ENCODE results near the gene CPXM1. TPM values are rescaled to one million over a fixed set of nuclear protein-coding genes. Genes with fewer than 3 reads are reported as not detected.
A peak's percentile ranks its signal among the peaks of the same experiment; 100 is the strongest.
"Not testable (repeated sequence)": the region's sequence is repeated elsewhere in the genome, so short reads cannot be mapped to it uniquely, and the experiment has no call there.

Gene CPXM1
- total RNA-seq, 1 experiment from 2014 or later, result 105 TPM

DNA sequence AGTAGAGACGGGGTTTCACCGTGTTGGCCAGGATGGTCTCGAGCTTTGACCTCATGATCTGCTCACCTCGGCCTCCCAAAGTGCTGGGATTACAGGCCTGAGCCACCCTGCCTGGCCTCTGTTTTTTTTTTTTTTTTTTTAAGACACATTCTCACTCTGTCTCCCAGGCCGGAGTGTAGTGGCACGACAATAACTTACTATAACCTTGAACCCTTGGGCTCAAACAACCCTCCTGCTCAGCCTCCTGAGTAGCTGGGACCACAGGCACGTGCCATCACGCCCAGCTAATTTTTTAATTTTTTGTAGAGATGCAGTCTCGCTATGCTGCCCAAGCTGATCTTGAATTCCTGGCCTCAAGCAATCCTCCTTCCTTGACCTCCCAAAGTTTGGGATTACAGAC is 26.6 kb downstream of the CPXM1 start:
- no peaks in the 10 kb centered on the region; the same call in none of the 2 replicates for H3K27me3 ChIP-seq (ENCODE audit: control insufficient read depth, insufficient read depth, low read length)
- H3K36me3 ChIP-seq (replicated peaks; ENCODE audit: control insufficient read depth, insufficient read depth, low read length), result no peaks in the 10 kb centered on the region
- DNase-seq, result no peak
- no peak overlapping the region for H3K4me3 ChIP-seq (ENCODE audit: insufficient read depth, low read depth, low read length)

DNA sequence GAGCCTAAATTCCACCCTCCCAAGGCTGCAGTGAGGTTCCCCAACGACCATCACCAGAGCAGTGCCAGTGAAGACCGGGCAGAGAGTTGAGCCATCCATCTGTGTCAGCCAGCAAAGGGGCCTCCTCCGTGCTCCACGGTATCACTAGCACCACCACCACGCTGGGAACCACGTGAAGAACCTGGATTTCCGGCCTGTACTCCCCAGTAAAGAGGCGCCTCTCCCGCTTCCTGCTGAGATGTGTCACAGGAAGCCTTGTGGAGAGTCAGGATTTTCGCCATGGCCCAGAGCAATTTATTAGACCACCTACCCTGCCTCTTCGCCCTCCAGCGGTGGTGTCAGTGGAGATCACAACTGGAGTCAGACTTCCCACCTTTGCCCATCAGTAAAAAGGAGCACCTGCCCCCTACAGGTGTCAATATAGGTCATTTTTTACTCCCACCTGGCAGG is 28.8 kb downstream of the CPXM1 start:
- H3K36me3 ChIP-seq (replicated peaks; ENCODE audit: control insufficient read depth, insufficient read depth, low read length), result no peaks in the 10 kb centered on the region
- no peak overlapping the region for H3K4me3 ChIP-seq (ENCODE audit: insufficient read depth, low read depth, low read length)
- H3K27me3 ChIP-seq (ENCODE audit: control insufficient read depth, insufficient read depth, low read length), result no peaks in the 10 kb centered on the region; the same call in none of the 2 replicates
- peak; percentile 60 for DNase-seq

DNA sequence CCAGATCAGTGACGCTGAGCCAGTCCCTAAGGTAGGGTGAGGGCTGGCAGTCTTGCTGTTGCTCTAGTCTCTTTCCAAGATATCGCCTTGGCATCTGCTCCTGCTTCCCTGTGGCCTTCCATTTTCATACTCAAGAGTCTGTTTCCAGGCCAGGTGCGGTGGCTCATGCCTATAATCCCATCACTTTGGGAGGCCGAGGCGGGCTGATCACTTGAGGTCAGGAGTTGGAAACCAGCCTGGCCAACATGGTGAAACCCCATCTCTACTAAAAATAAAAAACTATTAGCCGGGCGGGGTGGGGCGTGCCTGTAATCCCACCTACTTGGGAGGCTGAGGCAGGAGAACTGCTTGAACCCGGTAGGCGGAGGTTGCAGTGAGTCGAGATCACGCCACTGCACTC is 30.3 kb downstream of the CPXM1 start:
- H3K4me3 ChIP-seq (ENCODE audit: insufficient read depth, low read depth, low read length); H3K27me3 ChIP-seq (ENCODE audit: control insufficient read depth, insufficient read depth, low read length); H3K36me3 ChIP-seq (replicated peaks; ENCODE audit: control insufficient read depth, insufficient read depth, low read length); DNase-seq: not testable (repeated sequence)

GRCh38 chr20:2768632-2769015 is 31.8 kb downstream of the CPXM1 start:
- Histone ChIP-seq H3K36me3 (replicated peaks; ENCODE audit: control insufficient read depth, insufficient read depth, low read length) (no peaks in the 10 kb centered on the region), H3K4me3 (ENCODE audit: insufficient read depth, low read depth, low read length) (no peak overlapping the region), H3K27me3 (ENCODE audit: control insufficient read depth, insufficient read depth, low read length) (no peaks in the 10 kb centered on the region; the same call in none of the 2 replicates)
- DNase-seq, result no peak

- Histone ChIP-seq H3K4me3 (ENCODE audit: insufficient read depth, low read depth, low read length) (no peak overlapping the region), H3K36me3 (replicated peaks; ENCODE audit: control insufficient read depth, insufficient read depth, low read length) (no peaks in the 10 kb centered on the region), H3K27me3 (ENCODE audit: control insufficient read depth, insufficient read depth, low read length) (no peaks in the 10 kb centered on the region; the same call in none of the 2 replicates)
- DNase-seq, result peak; percentile 47
These were observed 32.4 kb downstream of the CPXM1 start for GRCh38 chr20:2767768-2768631.

- Histone ChIP-seq H3K4me3 (ENCODE audit: insufficient read depth, low read depth, low read length) (no peak overlapping the region), H3K27me3 (ENCODE audit: control insufficient read depth, insufficient read depth, low read length) (no peaks in the 10 kb centered on the region; the same call in 1 of the 2 replicates)
- DNase-seq, result peak; percentile 63
These were observed 37.2 kb downstream of the CPXM1 start for GRCh38 chr20:2763186-2763585.

DNA sequence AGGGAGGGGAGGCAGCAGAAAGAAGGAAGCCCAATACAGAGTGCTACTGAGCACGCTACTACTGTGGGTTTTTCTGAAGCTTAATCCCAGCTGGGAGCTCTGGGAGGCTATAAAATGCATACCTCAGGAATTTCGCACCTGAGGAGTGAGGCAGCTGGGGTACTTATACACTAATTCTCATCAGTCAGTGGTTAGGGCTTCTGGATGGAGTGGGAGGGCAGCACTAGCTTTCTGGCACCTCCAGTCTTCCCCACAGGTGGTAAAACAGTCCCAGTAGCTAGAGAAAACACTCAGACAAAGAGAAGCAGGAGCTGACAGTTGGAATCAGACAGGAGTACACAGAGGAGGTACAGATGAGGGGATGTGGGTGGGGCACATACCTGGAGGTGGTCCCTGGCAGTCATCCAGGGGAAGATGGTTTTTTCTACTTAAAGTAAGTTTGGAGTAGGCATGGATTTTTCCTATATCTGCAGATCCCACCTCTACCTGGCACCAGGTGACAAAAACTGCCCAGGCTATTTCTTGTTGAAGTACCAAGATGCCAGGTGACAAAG is 37.8 kb downstream of the CPXM1 start:
- no peaks in the 10 kb centered on the region; the same call in 1 of the 2 replicates for H3K27me3 ChIP-seq (ENCODE audit: control insufficient read depth, insufficient read depth, low read length)
- H3K4me3 ChIP-seq (ENCODE audit: insufficient read depth, low read depth, low read length), result no peak overlapping the region
- DNase-seq, result peak; percentile 32
- H3K36me3 ChIP-seq (replicated peaks; ENCODE audit: control insufficient read depth, insufficient read depth, low read length), result no peaks in the 10 kb centered on the region

More at GRCh38 chr20:2763186-2763585, 37.2 kb downstream of the CPXM1 start:
- no peaks in the 10 kb centered on the region for H3K36me3 ChIP-seq (replicated peaks; ENCODE audit: control insufficient read depth, insufficient read depth, low read length)

DNA sequence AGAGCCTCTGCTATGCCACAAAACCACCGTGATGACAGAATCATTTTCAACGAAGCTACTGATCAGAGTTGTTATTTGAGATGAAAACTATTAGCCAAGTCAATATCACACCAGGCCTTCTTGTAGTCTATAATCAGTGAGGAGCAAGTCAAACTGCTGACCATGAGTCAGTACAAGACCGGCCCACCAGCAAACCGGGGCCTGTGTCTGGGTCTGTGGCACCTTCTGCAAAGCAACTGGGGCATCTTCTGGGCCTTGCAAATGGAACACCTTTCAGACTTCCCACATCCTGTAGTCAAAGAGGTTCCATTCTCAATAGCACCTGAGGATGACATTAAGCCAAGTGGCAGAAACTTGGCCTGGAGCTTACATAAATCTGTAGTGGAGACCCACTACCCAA is 38.5 kb downstream of the CPXM1 start:
- DNase-seq, result no peak
- Histone ChIP-seq H3K4me3 (ENCODE audit: insufficient read depth, low read depth, low read length) (no peak overlapping the region), H3K27me3 (ENCODE audit: control insufficient read depth, insufficient read depth, low read length) (no peaks in the 10 kb centered on the region; the same call in 1 of the 2 replicates), H3K36me3 (replicated peaks; ENCODE audit: control insufficient read depth, insufficient read depth, low read length) (no peaks in the 10 kb centered on the region)

DNA sequence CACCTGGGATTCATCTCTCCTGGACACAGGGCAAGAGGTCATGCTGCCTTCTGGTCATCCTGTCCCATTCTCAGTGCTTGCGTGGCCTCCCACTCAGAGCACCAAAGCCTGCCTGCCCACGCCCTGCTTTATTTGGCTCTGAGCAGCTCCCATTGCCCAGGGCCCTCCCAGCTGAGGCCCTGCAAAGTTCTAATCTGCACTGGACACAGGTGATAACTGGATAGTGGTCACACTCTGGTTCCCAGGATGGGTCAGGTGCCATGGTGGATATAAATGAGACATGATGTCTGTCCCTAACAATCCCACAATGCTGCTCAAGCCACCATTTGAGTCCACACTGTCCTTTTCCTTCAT is 39.5 kb downstream of the CPXM1 start:
- H3K36me3 ChIP-seq (replicated peaks; ENCODE audit: control insufficient read depth, insufficient read depth, low read length), result no peaks in the 10 kb centered on the region
- no peak for DNase-seq
- no peak overlapping the region for H3K4me3 ChIP-seq (ENCODE audit: insufficient read depth, low read depth, low read length)
- H3K27me3 ChIP-seq (ENCODE audit: control insufficient read depth, insufficient read depth, low read length), result no peaks in the 10 kb centered on the region; the same call in 1 of the 2 replicates

DNA sequence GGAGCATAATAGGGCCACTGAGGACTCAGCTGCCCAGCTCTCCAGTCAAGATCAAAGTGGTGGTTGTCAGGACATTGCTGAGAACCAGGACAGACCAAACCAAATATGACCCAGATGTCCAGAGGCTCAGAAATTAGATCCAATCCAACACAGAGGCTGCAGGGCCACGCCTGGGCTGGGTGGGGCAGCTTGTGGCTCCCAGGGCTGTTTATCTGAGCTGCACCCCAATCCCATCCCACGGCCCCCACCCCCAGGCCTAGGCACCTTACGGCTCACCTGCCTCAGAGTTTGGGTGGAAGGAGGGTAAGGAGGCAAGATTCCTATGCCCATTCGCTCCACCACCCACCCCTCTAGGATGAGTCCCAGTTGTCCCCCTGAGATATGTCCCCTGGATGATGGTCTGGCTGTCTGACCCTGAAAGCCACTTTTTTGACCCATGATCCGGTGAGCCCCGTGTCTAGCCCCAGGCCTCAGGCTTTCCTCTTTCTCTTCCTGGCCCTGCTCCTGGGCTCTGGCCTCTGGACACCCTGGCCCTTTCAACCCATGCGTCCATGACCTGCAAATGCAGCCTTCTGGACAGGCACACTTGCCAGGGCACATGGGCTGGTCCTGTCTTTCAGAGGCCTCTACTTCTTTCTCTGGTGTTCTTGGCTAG is 40.0 kb downstream of the CPXM1 start:
- Histone ChIP-seq H3K4me3 (ENCODE audit: insufficient read depth, low read depth, low read length) (no peak overlapping the region), H3K27me3 (ENCODE audit: control insufficient read depth, insufficient read depth, low read length) (no peaks in the 10 kb centered on the region; the same call in 1 of the 2 replicates), H3K36me3 (replicated peaks; ENCODE audit: control insufficient read depth, insufficient read depth, low read length) (no peaks in the 10 kb centered on the region)
- DNase-seq, result peak; percentile 23

GRCh38 chr20:2759603-2760296 is 40.7 kb downstream of the CPXM1 start:
- H3K4me3 ChIP-seq (ENCODE audit: insufficient read depth, low read depth, low read length), result no peak overlapping the region
- peak; percentile 78 for DNase-seq
- no peaks in the 10 kb centered on the region for H3K36me3 ChIP-seq (replicated peaks; ENCODE audit: control insufficient read depth, insufficient read depth, low read length)
- peaks cover 4% of the 10 kb centered on the region for H3K27me3 ChIP-seq (ENCODE audit: control insufficient read depth, insufficient read depth, low read length)

GRCh38 chr20:2759143-2759542 is 41.3 kb downstream of the CPXM1 start:
- no peak overlapping the region for H3K4me3 ChIP-seq (ENCODE audit: insufficient read depth, low read depth, low read length)
- peak; percentile 55 for DNase-seq
- peaks cover 9% of the 10 kb centered on the region for H3K27me3 ChIP-seq (ENCODE audit: control insufficient read depth, insufficient read depth, low read length)
- H3K36me3 ChIP-seq (replicated peaks; ENCODE audit: control insufficient read depth, insufficient read depth, low read length), result no peaks in the 10 kb centered on the region

GRCh38 chr20:2757969-2758368 is 42.5 kb downstream of the CPXM1 start:
- DNase-seq, result no peak
- Histone ChIP-seq H3K4me3 (ENCODE audit: insufficient read depth, low read depth, low read length) (no peak overlapping the region), H3K36me3 (replicated peaks; ENCODE audit: control insufficient read depth, insufficient read depth, low read length) (no peaks in the 10 kb centered on the region), H3K27me3 (ENCODE audit: control insufficient read depth, insufficient read depth, low read length) (peaks cover 20% of the 10 kb centered on the region)

- no peak overlapping the region for H3K4me3 ChIP-seq (ENCODE audit: insufficient read depth, low read depth, low read length)
- H3K27me3 ChIP-seq (ENCODE audit: control insufficient read depth, insufficient read depth, low read length), result peaks cover 29% of the 10 kb centered on the region
- no peak for DNase-seq
- H3K36me3 ChIP-seq (replicated peaks; ENCODE audit: control insufficient read depth, insufficient read depth, low read length), result no peaks in the 10 kb centered on the region
These were observed 43.4 kb downstream of the CPXM1 start for GRCh38 chr20:2757001-2757400.
